Hematopoietic multipotent progenitor cell treated with erythropoietin and hydrocortisone succinate and interleukin-3 and kit ligand, for 6 days (in vitro differentiated cells): ENCODE data around the gene TACR1.
A peak's percentile ranks its signal among the peaks of the same experiment; 100 is the strongest.

Experiments used
- DNase-seq: peaks from one replicate; pipeline ENCODE4 v3.0.0-alpha.2; 2015

Gene TACR1

DNA sequence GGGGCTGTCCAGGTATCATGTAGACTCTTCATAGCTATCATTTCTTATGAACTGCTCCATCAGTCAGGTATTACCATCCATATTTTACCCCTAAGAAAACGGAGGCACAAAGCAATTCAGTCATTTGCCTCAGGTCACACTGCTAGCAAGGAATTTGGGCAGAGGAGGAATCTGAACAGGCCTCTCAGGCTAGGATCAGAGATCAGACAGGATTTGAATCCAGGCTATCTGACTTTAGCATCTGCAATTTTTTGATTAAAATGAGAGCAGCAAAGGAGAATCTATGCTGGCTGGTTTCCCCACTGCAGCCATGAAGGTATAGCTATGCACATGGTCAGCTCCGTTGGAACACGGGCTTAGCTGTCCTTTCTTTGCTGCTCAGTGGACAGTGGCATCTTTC is 60.1 kb downstream of the TACR1 start:
- DNase-seq, result no peak

DNA sequence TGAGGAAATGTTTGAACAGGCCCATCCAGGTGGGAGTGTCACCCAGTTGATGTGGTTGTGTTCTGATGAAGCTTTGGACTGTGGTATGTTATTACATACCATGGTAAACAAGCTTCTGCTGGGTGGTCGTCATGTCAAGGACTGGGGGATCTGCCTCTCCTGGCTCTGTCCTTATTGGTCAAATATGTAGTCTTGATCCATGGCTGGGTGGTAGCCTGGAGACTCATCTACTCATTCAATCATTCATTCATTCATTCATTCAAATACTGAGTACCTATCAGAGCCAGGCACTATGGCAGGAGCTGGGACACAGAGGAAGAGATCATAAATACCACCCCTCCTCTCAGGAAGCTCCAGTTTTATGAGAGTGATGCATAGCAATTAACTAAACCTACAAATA is 60.8 kb downstream of the TACR1 start:
- no peak for DNase-seq

DNA sequence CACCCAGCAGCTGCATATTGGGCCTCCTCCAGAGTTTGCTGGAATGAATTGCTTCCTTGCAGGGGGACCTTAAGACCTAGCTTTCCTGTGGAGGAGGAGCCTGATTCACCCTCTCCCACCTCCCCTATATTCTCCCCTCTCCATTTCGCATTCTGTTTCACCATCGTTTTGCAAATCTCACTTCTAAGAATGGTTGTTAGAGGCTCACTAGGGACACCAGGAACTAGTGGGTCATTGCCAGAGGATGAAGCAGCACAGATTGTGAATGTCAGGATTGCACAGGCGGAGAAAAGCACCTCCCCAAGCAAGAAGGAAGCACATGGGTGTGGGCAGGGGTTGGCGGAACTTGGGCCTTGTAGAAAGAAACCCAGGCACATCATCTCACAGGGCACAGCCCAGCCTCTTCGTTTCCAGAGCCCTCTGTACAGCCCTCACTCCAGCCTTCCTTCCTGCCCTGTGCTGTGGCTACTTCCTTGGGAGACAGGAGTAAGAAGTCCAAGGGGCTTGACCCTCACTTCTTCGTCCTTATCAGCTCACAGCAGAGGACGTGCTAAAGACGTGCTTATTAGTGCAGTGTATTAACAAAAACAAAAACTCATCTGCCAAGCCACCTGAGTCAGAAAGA is 63.4 kb downstream of the TACR1 start:
- DNase-seq, result no peak

DNA sequence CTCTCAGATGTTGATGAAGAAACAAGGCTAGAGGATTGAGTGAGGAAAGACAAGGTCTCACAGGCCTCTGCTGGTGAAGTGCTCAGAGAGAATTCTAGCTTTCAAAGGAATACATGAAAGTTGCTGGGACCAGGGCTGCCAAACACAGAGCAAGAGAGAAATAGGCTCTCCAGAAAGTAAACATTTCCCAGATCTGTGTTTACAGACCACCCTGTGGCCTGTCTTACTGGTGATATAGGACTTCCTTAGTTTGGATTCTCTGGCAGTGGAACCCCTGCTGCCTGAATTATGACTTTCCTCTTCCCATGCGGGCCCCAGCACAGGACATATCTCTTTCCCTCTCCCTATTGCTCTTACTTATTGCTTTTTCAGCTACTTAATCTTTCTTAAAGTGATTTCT is 64.5 kb downstream of the TACR1 start:
- no peak for DNase-seq

DNA sequence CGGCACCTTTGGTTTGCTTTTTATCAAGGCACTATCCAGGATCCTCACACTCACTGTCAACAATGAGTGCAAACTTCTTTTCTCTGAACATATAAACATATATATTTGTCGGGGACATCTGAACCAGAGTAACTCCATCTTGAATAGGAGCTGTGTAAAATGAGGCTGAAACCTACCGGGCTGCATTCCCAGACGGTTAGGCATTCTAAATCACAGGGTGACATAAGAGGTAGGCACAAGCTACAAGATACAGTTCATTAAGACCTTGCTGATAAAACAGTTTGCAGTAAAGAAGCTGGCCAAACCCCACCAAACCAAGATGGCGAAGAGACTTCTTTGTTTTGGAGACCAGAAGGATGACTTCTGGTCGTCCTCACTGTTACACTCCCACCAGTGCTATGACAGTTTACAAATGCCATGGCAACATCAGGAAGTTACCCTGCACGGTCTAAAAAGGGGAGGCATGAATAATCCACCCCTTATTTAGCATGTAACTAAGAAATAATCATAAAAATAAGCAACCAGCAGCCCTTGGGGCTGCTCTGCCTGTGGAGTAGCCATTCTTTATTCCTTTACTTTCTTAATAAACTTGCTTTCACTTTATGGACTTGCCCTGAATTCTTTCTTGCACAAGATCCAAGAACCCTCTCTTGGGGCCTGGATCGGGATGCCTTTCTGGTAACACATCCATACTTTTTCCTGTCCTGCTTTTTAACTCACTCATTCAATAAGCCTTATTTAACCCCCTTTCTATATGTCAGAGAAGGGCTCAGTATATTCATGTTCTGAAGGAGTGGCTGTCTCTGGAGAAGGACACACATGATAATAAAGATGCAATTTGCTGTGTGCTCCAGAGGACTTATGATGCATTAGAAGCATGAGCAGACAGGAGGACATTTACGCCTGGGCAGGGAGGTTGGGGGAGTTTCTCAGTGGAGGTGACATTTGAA is 65.4 kb downstream of the TACR1 start:
- no peak for DNase-seq

DNA sequence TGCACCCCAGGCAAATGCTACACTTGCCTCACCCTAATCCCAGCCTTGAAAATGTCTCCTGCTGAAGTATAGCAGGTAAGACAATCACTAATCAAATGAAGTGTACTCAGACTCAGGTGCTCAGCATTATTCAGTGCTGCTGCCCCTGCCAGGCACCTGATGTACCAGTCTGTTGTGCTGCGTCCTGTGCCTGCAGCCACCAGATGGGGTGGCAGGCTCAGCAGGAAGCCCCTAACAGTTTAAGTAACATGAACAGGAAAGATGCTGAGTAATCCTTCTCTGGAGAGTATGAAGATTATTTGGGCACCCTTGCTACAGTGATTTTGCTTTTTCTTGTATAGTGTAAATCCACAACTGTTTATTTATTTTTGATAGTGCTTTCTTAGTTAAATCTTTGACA is 69.1 kb downstream of the TACR1 start:
- DNase-seq, result peak; percentile 12

DNA sequence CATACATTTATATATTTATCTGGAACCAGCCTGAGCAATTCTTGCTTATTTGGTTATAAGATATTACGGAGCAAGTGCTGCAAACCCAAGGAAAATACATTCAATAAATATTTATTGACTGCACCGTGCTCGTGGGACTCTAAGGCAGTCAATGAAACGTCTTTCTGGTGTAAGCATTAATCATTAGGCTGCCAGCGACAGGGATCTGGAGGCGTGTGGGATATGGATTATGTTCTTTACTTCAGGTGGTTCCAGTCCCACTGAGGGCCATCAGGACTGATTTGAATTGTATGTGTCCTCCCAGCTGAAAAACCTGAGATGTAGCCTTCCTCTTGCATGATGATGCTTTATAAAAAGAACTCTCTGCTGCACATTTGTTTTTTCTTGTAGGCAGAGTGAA is 75.4 kb downstream of the TACR1 start:
- no peak for DNase-seq

DNA sequence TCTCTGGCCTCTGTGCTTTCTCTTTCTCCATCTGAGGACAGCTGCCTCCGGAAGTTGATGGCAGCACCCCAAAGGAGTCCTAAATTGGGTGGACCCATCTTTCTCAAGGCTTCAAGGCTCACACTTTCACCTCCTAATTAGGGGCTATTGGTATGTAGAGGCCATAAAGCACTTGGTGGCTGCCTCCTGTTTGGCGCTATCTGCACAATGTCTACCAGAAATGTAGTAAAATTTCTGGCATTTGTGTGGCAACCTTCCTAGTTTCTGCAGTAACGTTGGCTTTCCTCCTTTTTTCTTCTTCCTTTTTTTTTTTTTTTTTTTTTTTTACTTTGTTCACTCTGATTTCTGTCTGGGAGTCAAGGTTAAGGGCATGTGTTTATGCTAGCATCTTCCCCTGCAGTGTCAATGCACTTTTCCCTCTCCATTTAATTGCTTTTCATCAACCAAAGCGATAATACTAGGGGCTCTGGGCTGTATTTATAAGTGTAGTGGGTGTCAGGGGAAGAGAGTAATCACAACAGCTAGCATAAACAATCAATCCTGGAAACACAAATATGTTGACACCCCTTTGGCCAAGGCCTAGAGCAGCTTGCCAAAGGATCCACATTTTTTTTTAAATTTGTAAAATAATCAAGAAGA is 86.0 kb downstream of the TACR1 start:
- DNase-seq, result no peak

DNA sequence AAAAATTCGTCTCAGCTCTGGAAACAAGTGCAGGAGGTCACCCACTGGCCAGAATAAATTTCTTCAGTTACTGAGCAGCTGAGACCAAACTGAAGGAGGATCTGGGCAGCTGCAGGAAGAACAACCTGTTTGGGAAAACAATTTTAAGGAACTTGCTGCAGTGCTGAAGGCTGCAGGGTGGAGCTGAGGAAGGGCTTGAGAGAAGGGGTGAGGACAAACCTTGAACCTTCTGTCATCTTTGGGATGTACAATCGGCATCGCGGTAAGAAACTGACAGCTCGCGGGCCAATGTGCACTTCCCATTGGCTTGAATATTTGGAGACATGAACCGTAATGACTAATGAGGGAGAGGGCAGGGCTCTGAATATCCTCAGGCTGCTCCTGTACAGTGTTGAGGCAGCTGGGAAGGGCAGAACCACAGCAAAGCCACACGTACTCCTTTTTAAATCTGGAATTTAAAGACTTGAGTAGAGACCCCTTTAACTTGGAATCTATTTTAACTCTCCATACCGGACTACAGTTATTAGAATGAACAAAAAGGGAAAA is 90.3 kb downstream of the TACR1 start:
- no peak for DNase-seq

DNA sequence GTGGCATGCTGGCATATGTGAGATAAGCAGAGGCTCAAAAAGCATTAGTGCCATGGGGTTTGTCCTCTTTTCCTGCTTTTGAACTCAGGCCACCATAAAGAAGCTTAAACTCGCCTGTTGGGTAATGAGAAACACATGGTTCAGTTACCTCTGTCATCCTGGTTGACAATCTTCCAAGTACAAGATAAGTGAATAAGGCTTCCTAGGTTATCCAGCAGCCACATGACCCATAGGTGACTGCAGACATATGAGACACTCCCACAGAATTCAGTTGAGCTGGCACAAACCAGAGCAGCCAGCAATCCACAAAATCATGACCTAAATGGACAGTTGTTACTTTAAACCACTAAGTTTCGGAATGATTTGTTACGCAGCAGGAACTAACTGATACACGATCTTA is 97.3 kb downstream of the TACR1 start:
- no peak for DNase-seq

DNA sequence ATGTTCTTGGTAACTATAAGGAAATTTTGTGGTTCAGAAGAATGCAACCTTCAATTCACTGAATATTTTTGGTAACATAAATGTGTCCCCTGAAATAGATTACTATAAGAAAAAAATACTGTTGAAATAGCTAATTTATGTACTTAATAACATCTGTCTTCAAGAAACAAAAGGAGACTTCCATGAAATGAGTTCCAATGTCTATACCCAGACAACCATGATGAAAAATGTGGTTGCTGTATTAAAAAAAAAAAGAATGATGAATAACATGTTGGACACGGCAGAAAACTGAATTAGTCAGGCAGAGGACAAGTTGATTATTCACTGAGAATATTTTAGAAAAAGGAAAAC is 98.5 kb downstream of the TACR1 start:
- no peak for DNase-seq

DNA sequence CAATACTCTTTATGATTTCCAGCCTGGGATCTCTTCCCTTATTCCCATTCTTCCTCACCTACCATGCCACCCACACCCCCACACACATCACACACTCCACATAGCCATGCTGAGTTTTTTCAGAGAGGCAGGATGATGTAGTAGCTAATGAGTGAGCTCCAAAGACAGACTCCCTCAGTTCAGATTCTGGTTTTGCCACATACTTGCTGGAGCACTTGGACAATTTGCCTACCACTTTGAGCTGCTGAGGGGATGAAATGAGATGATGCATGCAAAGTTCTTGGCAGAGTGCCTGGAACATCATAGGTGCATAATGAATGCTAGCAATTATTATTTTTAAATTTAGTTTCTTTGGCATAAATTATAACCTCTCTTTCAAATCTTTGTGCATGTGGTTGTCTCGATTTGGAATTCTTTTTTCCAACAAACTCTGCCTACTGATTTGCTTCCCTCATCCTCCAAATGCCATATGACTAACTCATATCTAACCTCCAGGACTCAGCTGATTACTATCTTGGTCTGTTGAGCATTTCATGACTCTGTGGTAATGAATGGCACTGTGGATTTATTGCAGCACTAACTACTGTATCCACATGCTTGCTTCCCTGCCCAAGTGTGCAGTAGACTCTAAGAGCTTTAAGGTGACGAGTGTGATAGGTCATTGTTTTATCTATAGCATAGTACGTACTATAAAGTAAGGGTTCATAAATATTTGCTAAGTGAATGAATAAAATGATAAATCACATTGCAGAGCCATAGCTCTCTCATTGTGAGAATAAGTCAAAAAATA is 99.1 kb downstream of the TACR1 start:
- peak; percentile 36 for DNase-seq

DNA sequence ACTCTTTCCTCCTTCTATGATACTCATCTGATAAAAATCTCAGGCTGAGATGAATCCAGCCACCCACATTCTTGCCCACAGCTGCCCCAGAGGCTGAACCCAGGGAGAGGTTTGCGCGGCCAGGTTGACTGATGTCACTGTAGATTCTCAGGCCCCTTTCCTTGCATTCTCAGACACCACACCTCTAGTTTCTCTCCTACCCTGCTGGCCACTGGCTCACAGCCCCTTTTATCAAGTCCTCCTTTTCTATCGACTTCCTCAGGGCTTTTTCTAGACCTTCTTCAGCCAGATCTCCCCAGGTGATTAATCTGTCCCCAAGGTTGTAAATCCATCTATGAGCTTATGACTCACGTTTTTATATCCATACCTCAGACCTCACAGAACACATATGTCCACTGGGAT is 99.8 kb downstream of the TACR1 start:
- no peak for DNase-seq

DNA sequence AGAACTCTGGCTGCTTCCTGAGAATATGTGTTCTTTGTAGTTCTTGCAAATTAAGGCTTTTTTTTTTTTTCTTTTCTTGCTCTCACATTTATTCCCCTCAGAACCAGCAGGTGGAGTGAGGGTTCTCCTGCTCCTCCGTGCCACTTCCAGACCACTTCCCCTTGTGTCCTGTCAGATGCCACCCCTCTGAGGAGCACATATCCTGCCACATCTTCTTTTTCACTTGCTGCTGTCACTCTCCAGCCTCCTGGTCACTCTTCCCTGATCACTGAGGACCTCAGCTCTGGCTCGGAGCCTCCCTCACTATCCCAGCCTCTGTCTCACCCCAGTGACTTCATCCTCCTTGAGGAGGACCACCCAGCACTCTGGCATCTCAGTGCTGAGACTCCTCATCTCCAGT is 100.5 kb downstream of the TACR1 start:
- DNase-seq, result peak; percentile 67

DNA sequence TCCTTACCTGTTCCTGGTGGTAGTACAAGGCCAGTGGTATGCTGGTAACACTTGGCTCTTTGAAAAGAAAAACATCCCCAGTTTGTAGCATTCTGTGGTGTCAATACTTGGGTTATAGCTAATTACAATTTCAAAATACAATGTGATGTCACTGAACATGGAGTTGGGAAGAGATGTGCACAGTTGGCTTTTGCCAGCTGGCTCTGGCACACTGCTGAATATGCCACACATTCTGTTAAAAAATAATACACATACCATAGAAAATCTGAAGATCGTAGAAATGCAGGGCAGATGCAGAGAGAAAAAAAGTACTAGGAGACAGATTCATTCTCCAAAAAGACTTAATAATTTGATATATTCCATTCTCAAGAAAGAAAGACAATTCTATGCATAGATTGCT is 101.5 kb downstream of the TACR1 start:
- DNase-seq, result no peak

DNA sequence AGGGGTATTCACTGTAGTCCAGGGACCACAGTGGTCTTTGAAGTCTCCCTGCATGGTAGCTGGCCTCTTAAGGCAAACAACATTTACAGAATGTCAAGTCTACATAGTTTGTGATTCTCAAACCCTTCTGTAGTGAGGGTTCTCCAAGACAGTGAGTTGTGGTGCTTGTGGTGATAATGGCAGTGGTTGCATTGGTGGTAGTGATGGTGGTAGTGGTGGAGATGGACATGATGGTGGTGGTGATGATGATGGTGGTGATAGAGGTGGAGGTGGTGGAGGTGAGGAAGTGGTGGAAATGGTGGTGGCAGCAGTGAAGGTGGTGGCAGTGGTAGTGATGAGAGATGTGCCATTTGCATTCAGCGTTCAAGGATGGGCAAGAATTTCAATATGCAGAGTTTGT is 104.9 kb downstream of the TACR1 start:
- DNase-seq, result no peak

DNA sequence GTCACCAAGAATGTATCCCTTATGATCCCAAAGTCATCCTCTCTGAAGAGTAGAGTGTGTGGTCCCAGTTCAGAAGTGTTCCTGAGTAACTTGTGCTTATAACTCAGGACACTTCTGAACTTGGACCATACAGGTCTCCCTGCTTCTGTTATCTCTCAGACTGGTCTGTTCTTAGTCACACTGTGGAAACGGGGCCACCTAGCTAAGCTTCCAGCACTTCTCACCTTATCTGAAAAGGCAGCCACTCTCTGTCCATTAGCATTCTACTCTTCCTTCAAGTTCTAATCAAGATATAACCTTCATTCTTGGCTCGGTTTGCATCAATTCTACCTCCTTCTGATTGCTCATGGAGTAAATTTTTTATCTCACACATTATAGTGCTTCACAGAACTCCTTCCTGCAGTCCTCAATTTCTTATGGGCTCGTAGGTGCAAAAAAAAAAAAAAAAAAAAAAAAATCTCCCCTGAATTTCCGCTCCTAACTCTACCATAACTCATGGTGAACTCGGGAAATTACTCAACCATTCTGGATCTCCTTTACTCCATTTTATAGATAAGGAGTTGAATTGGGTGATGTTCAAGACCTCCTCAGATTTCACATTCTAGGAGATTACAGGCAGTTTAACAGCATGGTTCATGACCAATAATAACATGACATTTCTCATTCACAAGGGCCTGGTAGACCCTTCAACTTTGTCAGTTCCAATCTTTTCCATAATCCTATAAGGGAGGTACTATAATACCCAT is 108.4 kb downstream of the TACR1 start:
- peak; percentile 24 for DNase-seq

DNA sequence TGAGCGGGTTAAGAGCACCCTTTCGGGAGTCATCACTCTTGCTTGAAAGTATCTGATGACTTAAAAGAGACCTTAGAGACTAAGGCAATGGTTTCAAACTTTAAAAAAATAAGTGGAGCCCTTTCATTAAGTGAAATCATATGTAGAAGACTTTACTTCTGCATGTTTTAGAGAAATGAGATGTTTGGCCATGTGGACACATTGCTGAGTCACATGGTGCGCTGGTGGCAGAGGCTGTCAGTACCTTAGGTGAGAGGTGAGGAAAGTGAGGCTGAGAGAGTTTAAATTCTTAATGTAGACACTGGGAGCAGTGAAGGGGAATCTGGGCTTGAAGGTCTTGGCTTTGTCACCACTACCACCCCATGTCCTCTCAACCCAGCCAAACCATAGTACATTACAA is 109.8 kb downstream of the TACR1 start:
- DNase-seq, result no peak

DNA sequence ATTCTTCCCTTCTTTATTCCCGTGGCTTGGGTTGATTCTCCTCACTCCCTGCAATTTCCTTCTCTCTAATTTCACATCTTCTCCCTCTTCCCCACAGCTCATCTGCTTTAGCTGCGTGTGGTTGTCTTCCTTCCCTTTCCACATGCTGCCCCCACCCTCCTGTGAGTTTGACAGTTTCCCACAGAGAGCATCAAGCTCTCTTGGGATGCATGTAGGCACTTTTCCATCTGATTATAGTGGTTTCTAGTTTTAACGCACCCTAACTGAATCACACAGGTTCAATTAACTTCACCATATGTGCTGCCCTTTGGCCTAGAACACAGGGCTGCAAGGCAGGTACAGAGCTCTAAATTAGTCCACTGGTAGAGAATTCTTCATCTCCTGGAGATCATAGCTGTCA is 110.5 kb downstream of the TACR1 start:
- no peak for DNase-seq

DNA sequence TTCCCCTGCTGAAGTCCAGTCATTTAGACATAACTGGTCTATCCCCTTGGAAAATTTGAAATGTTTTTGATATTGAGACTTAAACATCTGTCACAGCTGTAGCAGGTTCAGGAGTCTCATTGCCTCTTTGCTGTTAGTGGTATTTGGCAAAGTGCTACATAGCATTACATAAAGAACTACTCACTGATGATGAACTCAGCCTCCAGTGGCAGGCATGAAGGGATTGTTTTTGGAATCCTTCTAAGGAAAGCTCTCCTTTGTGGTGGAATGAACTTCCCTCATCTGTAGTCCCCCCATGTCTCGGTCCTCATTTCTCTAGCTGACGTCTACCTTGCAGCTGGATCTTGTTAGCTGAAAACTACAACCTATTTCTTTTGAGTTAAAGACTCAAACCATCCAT is 111.6 kb downstream of the TACR1 start:
- DNase-seq, result no peak

DNA sequence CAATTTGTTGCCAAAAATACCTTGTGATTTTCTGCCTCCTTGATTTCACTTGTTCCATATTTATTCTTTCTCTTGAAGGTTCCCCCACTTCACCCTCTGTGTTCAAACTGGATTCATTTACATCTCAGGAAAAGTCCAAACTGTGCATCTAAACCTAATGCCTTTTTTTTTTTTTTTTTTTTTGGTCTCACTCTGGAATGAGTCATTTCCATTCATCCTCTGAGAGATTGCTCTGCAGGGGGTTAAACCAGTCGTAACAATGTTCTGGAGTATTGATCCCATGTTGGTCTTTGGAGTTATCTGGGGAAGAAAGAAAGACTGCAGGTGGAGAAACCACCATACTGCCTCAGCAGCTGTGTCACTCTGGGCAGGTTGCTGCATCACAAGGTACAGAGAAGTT is 119.7 kb downstream of the TACR1 start:
- no peak for DNase-seq

DNA sequence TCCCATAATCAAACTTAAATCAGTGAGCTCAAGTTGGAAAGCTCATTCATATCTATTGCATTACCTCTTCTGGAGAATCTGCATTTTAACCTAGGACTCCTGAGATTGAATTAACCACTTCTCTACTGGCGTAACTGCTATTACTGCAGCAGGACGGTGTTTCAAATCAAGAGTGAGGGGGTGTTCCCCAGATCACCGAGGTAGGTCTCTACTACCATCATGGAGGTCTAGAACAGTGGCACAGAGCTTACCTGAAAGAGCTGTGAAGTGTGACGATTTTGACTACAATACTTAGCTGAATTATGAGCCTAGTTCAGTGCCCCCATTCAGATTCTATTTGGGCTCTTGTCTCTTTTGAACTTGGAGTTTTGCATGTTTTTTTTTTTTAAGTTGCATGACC is 121.4 kb downstream of the TACR1 start:
- no peak for DNase-seq
